GM19043 (cell line): Measurements from ENCODE around the gene FAM221A.
"Not testable (repeated sequence)": the region's sequence is repeated elsewhere in the genome, so short reads cannot be mapped to it uniquely, and the experiment has no call there.

ENCODE experiments used
- ATAC-seq: cut with Tn5 transposase; IDR thresholded peaks from one replicate; pipeline ENCODE4 v1.9.1; 2021; ENCODE audit warnings: low read depth; ENCODE audit not compliant: unreplicated experiment

Gene FAM221A

DNA sequence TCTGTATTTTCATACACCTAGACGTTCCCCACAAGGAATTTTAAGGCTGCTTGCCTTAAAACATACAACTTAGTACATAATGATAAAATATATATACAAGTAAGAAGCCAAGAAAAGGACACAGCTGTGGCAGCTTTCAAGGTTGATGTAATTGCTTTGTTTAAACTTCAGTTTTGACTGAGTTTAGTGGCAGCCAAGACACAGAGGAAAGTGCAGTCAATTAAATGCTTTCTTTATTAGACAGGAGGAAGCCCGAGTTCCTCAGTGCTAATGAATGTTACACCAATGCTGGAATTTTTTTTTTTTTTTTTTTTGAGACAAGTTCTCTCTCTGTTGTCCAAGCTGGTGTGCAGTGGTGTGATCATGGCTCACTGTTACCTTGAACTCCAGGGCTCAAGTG is 18.8 kb downstream of the FAM221A start:
- ATAC-seq, result no peak

- ATAC-seq, result no peak
Observed at GRCh38 chr7:23700046-23700445, 20.0 kb downstream of the FAM221A start.

DNA sequence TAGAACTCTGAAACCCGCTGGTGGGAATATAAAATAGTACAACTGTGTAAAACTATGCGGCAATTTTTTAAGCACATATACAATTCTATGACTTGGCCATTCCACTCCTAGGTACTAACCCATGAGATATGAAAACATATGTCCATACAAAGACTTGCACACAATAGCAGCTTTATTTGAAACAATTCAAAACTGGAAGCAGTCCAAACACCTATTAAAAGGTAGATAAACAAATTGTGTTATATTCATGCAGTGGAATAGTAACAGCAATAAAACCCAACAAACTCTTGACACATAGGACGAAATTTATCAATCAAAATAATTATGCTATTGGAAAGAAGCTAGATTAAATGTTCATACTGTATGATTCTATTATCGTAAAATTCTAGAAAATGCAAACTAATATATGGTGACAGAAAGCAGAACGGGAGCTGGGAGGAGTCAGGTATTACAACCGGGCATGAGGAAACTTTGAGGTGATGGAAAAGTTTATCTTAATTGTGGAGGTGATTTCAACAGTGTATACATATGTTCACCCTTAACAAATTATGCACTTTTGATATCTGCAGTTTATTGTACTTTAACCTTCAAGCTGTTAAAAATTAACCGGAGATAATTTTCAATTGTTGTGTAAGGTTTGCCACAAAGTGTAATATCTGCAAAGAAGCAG is 29.2 kb downstream of the FAM221A start:
- no peak for ATAC-seq

GRCh38 chr7:23710000-23710399 is 30.0 kb downstream of the FAM221A start, which contains the start of gene STK31:
Gene STK31, plus strand, starts transcription at chr7:23710219. Its CDS starts 67 bp downstream, at chr7:23710286.
- no peak for ATAC-seq

DNA sequence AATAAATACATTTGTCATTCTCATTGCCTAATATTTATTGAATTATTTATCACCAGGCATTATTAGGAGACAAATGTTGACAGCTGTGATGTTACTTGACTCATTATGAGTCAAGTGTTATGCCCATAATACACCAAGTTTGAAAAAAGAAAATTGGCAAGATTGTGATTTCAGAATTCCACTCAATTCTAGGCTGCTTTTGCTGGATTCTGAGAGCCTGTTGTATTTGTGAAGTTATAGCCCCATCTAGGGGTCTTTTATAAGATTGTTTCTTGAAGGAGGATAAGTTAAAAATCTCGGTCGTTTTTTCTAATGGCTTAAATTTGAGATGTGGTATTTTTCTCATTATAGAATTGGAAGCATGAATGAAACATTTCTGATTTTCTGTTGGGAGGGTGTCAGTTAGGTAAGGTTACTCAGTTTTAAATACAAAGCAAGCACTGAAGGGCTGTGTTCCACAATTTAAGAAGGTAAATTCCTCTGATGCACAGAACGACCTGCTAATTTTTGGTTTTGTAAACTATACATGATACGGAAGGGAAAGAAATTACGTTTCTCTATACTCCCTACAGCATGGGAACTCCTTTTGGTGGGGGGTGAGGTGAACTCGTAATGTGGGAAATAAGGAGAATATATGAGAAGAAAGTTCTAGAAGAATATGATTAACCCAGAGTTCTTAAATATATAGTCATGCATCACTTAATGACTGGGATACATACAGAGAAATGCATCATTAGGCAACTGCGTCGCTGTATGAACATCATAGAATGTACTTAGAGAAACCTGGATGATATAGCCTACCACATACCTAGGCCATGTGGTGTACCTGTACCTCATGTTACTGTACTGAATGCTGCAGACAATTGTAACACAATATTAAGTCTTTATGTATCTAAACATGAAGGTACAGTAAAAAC is 32.6 kb downstream of the FAM221A start:
- ATAC-seq, result no peak

GRCh38 chr7:23713285-23714149 is 33.5 kb downstream of the FAM221A start:
- no peak for ATAC-seq

- no peak for ATAC-seq
Observed at GRCh38 chr7:23714150-23714464, 34.1 kb downstream of the FAM221A start.

- ATAC-seq, result no peak
Observed at GRCh38 chr7:23714579-23714978, 34.6 kb downstream of the FAM221A start.

DNA sequence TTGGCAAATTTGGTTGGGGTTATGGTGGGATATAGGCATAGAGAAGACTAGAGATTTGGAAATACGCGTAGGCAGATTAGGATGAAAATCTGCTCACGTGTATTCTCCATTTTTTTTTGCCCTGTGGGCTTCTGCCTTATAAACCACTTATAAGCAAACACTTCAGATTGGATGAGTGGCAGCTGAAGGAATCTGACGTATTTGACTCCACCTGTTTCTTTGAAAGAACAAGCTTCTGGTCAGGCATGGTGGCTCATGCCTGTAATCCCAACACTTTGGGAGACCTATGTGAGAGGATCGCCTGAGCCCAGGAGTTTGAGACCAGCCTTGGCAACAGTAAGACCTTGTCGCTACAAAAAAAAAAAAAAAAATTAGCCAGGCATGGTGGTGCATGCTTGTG is 35.1 kb downstream of the FAM221A start:
- ATAC-seq, result no peak

DNA sequence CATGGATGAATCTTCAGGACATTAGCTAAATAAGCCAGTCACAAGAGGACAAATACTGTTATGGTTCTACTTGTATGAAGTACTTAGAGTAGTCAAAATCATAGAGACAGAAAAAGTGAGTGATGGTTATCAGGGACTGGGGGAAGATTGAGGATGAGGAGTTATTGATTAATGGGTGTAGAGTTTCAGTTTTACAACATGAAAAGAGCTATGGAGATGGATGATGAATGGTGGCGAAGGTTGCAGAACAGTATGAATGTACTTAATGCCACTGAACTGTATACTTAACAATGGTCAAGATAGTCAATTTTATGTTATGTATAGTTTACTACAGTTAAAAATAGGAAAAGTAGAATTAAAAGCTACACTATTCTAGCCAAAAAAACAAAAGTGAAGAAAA is 37.8 kb downstream of the FAM221A start:
- ATAC-seq, result no peak

DNA sequence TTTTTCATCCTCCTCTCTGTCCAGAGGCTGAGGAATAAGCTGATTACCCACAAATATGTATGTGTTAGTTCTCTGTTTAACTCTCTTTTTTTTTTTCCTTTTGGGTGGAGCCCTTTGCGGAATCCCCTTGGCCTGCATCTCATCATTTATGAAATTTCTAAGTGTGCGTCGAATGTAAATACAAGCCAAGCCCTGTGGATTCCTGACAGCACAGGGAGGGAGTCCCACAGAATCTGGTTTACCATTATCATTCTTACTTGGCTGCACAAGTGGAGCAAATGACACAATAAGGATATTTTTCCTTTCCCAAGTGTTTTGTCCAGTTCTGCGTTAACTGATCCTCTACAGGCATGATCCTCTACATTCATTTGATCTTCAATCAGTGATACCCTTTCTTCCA is 41.5 kb downstream of the FAM221A start:
- no peak for ATAC-seq

- ATAC-seq, result not testable (repeated sequence)
Observed at GRCh38 chr7:23722587-23723216, 42.7 kb downstream of the FAM221A start.

- not testable (repeated sequence) for ATAC-seq
Observed at GRCh38 chr7:23724113-23724512, 44.1 kb downstream of the FAM221A start.

DNA sequence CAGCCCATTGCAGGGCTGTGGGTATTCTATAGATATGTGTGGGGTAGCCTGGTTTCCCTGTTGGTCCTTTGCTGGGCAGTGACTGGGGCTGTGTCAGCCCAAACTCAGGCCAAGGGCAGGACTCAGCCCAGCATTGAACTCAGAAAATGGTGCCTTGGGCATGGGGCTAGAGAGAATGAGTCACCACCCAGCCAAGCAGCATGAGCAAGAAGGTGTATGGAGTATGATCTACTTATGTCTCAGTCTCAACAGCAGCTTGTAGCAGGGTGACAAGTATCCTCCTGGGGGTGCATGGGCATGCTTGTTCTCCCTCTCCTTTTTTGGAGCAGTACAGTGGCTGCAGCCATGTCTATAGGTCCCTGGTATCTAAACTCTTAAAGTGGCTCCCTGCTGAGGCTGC is 62.1 kb downstream of the FAM221A start:
- no peak for ATAC-seq

DNA sequence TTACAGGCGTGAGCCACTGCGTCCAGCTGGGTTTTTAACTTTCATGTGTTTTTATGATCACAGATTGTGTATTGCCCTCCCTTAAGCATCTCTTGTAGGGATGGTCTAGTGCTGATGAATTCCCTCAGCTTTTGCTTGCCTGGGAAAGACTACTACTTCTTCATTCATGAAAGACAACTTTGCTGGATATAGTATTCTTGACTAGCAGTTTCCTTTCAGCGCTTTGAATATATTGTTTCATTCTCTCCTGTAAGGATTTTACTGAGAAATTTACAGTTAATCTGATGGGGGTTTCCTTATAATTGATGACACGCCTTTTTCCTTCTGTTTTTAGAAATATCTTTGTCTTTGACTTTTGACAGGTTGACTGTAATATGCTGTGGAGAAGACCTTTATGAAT is 63.2 kb downstream of the FAM221A start:
- ATAC-seq, result no peak

DNA sequence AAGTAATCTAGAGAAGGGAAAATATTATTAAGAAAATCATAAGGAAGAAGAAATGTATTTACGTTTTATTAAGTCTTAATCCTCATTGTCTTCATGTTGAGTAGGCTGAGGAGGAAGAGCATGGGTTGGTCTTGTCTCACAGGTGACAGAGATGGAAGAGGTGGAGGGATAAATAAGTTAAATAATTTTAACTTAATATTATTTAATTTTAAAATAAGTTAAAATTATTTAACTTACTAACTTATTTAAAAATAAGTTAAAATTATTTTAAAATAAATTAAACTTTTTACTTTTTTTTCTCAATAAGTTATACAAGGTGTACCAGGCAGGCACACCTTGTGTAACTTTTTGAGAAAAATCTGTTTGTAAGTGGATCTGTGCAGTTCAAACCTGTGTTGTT is 66.6 kb downstream of the FAM221A start:
- no peak for ATAC-seq

DNA sequence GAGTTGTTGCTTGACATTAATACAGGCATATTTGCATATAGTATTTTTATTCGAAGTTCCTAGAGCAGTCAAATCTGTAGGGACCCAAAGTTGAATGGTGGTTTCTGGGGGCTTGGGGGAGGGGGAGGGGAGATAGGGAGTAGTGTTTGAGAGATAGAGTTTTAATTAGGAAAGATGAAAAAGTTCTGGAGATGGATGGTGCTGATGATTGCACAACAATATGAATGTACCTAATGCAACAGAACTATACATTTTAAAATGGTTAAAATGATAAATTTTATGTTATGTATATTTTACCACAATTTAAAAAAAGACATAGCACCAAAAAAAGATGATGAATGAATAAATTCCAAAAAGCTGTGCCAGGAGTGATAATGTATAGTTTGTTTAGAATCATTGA is 71.9 kb downstream of the FAM221A start:
- no peak for ATAC-seq
